ENCODE results near the gene RALGPS1.

Gene RALGPS1

DNA sequence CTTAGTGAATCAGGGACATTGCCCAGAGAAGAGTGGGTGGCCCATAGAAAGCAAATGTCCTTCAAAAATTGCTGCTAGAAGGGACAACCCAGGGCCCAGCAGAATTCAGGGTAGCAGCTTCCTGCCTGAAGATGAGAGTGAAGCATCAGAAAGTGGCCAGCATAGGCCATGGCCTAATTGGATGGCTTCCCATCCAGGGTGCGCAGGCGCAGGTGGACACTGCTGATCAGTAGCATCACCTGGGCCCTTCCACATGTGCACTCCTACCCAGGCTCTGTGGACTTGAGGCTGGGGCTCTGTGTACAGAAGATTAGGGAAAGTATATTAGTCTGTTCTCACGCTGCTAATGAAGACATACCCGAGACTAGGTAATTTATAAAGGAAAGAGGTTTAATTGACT is 291.4 kb downstream of the RALGPS1 start:
- no peak for DNase-seq (ENCODE audit: low read depth)

DNA sequence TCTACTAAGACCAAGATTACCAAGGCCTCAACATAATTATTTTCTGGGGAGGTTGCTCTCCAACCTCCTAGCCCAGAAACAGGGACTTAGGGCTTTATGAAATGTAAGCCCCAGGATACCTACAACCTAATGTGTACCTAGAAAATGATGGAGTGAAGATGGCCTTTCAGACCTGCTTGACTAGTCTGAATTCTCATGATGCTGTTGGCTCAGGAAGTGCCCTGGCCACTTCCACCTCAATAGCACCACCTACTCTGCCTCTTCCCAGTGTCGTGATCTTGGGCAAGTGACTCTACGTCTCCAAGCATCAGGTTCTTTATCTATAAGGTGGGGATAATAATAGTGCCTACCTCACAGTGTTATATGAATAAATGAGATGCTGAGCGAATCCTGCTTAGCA is 292.1 kb downstream of the RALGPS1 start:
- no peak for DNase-seq (ENCODE audit: low read depth)

DNA sequence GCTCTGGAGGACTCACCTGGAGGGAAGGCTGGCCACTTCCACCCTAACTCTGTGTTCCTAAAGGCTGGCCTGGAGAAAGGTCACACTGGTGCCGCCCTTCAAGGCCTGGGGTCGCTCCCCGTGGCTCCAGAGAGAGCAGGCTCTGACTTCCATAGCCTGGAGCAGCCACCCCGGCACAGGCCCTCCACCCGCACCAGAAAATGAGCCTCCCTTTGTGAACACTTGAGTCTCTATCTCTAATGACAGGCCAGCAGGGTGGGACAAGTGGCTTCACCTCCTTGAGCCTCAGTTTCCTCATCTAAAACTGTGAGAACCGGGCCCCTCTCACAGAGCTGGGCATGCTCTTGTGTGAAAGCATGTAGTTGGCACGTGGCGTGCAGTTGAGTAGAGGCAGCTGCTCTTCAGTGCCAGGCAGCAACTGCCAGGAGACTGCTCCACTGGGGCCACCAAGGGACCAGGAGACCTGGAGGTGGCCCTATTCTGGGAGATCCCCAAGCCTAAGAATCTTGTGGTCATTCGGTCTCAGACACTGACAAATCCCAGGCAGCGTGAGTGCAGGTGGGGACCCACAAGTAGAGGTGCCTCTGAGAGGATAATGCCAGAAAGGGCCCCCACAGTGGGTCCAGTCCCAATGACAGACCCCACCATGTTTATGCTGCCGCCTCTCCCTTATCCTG is 293.3 kb downstream of the RALGPS1 start:
- no peak for DNase-seq (ENCODE audit: low read depth)

DNA sequence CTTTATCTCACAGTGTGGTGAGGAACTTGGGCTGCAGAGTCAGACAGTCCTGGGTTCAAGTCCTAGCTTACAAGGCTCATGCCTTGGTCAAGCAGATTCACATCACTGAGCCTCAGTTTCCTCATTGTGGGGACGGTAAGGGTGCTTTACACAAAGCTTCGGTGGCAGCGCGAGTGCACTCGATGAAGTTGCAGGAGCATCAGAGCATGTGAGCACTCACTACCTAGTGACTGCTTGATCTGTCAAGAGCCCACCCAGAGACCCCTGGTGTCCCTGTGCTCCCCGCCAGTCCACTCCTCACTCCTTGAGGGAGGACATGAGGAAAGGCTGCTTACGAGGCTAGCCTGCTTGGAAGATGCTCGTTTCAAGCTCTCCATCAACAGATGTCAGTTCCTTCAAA is 293.8 kb downstream of the RALGPS1 start:
- DNase-seq (ENCODE audit: low read depth), result no peak

DNA sequence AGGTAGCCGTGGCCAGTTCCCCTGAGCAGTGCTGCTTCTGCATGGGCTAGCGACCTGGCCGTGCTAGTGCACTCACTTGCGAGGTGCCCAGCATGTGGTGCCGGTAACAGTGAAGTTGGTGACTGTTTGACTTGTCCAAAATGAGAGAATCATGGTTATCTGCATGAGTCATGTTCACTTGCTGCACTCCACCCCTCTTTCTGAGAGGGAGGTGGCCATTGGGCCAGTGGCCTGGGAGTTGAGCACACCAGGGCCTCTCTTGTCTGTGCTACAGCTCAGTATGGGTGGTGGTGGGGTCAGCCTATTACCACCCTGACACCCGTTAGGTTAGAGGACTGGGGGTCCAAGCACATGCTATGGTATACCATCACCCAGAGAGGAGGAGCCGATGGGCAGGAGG is 294.6 kb downstream of the RALGPS1 start:
- no peak for DNase-seq (ENCODE audit: low read depth)

DNA sequence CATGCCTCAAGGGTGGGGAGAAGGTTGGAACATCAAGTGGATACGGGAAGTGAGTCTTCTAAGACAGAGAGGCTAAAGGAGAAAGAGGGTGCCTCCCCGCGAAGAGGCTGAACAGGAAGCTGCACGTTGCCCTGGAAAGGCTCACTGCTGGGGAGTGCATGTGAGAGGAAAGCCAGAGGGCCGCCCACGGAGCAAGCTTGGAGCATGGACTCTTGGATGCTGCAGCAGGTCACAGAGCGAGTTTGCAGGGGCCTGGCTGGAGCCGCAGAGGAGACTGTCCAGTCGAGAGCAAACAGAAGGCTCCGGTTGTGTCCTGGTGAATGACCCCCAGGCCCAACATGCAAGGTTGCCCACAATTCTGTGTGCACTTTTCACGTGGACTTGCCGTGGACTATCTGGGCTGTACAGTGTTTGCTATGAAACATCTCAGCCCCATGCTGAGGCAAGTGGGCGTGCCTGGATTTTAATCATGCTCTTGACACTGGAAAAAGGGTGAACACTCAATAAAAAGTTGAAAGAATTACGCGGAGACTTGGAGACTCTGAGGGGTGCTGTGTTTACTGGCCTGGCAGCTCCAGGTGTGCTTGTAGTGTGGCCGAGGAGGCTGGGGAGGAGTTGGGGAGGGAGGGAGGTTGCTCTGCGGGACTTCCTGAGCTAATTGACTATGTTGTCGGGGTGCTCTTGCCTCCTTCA is 295.5 kb downstream of the RALGPS1 start:
- DNase-seq (ENCODE audit: low read depth), result no peak

DNA sequence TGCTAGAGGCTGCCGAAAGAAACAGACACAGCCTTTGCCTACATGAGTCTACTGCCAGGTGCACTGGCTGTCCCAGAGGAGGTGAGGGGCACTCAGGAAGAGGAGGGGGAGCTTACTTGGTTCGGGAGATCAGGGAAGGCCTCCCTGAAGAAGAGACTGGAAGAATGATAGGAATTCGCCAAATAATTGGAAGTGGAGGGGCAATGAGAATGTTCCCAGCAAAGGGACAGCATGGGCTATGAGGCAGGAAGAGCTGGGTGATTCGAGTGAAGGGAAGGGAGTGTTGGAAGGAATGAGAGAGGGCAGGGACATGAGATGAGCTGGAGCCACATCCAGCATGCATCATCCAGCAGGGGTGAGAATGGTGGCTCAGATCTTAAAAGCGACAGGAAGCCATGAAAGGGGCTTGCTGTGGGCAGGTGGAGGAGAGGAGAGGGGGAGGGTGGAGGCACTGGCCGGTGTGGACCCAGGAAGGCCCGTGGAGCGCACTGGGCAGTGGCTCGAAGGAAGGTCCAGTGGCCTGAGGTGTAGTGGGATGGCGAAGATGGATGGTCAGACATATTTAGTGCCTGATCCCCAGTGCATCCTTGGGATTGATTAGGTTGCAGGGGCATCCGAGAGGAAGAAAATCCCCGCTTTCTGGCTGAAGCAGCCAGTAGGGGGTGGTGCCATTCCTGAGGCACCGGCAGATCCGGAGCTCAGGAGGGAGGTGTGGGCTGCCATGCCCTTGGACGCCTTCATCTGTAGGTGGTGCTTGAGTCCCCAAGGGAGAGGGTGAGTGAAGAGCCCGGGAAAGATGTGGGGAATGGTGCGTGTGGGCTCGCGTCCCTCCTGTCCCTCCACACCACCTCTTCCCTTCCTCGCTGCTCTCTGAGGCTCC is 296.5 kb downstream of the RALGPS1 start:
- DNase-seq (ENCODE audit: low read depth), result no peak

DNA sequence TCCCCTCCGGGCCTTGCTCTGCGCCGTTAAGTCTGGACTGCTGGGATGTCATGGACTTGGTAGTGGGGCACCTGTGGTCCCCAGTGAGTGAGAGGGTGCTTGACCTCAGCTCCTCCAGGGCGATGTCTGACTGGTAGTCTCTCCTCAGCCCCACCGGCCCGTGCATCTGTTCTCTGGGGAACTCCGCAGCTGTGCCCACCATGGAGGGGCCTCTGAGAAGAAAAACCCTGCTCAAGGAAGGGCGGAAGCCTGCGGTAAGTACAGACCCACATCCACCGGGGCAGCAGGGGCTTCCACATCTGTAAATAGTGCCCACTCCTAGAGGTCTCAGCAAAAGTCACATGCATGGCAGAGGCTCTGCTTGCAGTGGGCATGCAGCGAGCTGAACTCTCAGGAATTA is 297.4 kb downstream of the RALGPS1 start:
- no peak for DNase-seq (ENCODE audit: low read depth)

DNA sequence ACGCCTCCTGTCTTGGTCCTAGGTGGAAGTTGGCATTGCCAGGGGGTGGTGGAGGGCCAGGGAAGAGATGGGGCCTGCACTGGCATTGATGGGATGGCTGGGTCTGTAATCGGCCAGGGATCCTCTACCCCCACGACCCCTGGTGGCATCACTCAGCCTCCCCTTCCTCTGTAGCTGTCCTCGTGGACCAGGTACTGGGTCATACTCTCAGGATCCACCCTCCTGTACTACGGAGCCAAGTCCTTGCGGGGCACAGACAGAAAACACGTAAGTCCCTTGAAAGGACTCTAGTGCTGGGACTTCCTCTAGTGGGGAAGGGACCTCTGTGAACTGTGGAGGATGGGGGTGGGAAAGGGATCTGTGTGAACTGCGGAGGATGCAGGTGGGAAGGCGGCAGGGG is 297.9 kb downstream of the RALGPS1 start:
- DNase-seq (ENCODE audit: low read depth), result no peak

DNA sequence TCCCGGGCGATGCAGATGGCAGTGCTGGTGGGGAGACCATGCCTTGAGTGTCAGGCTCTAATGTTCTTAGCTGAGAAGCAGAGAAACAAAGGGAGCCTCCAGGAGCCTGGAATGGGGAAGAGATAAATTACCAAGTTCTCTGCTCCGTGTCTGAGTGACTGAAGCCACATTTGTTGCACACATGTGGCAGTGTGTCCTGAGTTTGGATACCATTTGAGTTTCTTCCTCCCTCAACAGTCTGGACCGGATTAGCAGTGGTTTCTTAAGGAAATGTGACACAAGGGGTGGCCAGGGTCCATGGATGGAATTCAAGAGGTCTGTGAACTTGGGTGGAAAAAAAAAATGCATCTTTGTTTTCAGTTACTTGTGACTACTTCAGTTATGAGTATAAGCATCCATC is 299.3 kb downstream of the RALGPS1 start:
- no peak for DNase-seq (ENCODE audit: low read depth)

DNA sequence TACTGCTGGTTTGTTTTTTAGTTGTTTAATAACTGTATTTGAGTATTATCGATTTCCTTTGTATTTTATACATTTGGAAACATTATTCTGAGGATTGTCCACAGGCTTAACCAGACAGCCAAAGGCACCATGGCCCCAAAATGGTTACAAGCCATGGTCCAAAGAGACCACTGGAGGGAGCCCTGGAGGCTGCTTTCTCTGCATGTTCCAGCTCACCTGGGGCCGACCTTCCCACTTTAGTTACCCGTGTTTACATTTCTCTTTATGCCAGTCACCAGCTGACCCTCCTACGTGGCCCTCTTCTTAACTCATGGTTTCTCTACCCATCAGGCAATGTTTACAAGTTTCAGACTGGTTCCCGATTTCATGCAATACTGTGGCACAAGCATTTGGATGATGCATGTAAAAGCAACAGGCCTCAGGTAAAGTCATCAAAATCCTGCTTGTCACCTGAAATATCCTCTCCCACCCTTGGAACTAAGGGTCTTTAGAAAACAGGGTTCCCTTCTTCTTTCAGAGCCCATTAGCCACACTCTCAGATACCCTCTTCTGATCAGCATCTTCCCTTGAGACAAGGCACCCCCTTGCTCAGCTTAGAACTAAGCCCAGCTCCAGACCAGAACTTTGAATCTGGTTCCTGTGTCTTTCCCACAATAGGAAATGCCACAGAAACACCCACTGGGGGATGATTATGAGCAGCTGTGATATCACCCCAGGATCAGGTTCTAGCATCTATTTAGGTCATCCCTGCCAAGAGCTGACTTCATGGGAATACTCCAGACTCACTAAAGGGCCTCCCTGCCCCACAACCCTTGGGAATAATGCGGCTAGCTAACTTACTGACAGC is 300.1 kb downstream of the RALGPS1 start:
- no peak for DNase-seq (ENCODE audit: low read depth)

DNA sequence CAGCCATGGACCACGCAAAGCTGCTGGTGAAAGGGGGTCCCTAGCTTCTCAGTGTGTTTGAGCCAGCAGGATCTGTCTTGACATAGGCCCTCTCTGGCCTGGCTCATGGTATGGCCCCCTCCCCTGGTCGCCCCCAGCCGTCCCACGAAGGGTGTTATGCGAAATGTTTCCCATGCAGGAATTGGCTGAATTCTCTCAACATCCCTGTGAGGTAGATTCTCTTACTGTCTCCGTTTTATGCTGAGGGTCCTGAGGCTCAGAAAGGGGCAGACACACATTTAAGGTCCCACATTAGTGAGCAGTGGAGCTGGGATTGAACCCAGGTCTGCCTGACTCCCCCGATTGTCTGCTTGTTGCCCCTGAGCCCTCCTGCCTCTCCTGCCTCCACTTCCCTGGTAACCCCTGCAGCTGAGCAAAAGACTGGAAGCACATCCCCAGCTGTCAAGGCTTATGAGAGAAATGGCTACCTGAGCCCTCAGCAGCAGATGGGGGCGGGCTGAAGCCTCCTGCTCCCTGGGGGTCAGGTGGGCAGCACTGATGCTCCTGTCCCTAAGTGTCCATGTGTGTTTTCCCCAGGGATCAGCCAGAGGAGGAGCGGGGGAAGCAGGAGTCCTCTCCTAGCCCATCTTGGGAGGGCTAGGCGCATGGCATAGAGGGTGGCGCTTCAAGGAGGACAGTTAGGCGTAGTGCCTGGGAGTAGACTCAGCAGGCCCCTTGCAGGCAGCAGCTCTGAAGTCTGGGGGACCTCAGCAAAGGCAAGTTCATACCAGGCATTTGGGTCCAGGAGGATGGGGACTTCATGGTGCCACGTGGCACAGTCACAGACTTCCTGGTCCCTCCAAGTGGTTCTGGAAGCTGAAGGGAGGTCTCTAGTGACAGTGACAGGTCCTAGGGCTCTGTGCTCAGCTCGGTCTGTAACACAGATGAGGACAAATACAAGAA is 301.0 kb downstream of the RALGPS1 start:
- no peak for DNase-seq (ENCODE audit: low read depth)

DNA sequence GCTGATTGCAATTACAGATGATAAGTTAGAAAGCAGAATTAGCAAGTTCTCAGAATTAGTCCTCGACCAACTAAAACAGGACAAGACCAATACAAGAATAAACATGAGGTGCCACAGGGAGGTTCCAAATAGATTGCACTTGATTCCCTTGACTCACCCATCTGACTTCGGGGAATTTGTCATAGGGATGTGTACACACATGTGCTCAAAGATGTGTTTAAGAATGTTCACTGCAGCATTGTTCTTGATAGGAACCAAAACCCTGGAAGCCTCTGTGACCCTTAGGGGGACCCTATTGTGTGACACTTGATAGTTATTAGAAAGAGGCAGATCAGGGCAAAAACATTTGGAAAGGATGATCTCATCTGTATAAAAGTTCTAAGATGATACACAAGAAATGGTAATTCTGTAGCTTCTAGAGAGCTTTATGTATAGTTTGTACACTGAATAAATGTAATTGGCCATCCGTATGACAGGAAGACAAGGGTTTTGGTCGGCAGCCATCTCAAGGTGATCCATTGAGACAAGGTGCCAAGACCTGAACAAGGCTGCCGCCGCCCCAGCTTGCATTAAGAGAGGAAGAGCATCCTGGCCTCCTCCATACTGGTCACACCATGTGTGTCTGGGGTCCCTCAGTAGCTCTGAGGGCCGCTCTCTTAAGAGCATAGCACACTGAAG is 301.8 kb downstream of the RALGPS1 start:
- DNase-seq (ENCODE audit: low read depth), result no peak

DNA sequence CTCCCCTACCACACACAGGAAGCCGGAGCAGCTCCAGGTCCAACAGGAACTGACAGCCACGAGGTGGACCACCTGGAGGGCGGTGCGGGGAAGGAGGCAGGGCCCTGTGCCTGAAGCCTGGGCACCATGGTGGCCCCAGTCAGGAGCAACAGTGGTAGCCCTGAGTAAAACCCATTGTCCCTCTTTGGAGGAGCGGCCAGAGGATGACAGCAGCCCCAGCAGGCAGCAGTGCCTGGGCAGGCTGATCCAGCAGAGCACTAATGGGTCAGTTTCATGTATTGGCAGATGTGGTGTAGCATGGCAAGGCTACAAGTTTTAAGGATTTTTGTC is 302.3 kb downstream of the RALGPS1 start:
- DNase-seq (ENCODE audit: low read depth), result no peak

DNA sequence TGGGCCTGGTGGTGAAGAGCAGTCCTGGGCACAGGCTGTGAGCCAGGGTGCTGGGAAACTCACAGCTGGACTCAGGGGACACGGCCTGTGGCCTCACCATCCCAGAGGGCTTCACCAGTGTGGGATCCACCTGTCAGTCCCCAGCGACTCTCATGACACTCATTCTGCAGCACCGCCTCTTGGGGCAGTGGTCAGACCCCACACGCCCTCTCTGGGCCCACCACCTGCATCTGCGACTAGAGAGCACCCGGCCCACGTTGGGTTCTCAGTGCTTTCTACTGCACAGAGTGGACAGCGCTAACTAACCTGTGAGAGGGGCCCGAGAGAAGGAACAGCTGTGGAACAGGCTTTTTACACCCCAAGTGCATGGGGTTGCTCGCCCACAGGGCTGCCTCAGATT is 304.2 kb downstream of the RALGPS1 start:
- no peak for DNase-seq (ENCODE audit: low read depth)

DNA sequence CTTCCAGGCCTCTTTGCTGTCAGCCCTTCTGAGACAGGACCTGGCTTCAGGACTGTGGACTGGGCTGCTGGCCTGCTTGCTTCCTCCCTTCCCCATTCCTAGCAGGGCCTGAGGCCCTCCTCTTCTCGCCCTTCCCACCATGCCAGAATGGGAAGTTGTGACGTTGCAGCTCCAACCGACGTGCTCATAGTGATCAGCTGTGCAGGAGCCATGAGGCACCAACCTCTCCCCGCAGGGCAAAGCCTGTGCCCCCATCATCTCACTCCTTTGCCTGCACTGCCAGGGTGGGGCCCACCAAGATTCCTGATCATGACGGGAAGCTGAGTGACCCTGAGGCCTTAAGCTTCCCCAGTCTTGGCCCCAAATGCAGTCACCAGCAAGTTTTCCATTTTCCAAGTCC is 304.9 kb downstream of the RALGPS1 start:
- no peak for DNase-seq (ENCODE audit: low read depth)

DNA sequence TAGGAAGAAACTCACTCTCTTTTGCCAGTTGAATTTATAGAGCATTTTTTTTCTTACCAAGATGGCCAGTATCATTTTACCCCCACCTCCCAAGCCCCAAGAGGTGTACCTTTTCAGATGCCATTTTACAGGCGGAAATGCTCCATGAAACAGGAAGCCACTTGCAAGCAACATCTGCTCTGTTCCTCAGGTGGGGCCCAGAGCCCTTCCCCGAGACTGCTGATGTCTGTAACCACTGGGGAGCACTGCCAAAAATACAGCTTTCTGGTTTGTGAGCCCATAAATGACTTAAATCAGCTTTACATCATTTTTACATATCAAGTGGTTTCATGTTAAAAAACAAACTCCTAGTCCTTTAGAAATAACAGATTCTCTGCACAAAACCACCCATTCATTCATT is 307.1 kb downstream of the RALGPS1 start:
- no peak for DNase-seq (ENCODE audit: low read depth)

DNA sequence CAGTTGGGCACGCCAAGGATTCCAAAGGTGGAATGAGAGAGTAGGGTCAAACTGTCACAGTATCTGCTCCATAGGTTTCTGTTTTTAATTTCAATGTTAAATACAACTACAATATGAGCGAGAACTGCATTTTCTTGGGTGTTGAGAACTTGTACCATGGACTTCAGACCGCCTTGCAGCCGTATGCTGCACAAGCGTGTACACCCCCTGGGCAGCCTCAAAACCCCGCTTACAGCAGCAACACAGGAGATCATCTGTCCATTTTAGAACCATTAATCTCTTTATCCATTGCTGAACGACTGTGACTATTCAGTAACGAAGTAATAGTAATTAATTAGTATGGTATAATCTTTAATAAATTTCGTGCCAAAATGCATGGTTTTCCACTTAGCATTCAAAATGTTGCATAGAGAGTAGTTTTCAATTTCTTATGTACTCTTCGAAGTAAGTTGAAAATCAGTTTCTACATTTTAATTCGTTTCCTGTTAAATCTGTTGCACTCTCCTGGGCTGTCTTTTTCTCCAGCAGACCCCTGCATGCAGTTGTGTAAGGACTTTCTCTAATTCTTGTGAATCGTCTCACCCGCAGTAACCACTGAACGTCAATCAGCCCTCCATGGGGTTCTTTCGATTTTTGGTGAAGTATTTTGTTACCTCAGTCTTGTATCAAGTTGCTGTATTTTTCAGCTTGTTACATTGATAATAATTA is 308.0 kb downstream of the RALGPS1 start:
- no peak for DNase-seq (ENCODE audit: low read depth)

DNA sequence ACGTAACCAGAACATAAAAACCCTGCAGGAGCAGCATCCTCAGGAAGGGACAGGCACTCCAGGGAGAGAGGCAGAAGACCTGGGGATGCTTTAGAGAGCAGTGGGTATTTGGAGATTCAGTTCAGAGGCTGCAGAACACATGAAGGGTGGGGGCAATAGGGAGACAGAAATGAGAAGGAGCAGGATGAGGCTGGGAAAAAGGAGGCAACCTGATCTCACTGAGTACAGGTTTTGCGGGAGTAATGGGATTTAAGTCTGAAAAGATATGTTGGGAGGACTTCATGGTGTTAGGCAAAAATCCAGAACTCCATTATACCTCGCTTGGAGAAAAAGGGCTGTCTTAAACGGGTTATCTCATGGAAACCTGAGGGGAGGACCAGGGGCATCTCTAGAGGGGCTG is 308.7 kb downstream of the RALGPS1 start:
- no peak for DNase-seq (ENCODE audit: low read depth)

DNA sequence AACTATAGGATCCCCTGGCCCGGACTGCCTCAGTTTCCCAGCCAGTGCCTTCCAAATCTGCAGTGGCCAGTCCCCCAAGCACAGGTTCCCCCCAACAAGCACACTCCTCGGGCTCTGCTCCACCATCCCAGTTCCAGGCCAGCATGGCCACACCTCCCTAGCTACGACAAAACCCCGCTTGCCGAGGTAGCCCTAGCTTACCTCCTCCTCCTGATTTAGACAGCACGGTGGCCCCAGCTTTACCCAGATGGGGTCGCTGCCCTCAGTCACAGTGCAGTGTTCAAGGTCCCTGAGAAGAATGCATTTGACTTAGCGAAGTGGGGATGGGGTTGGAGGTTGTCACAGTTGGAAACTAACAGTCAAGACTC is 309.2 kb downstream of the RALGPS1 start:
- DNase-seq (ENCODE audit: low read depth), result no peak

Data from stimulated activated CD8-positive, alpha-beta memory T cell treated with anti-CD3 and anti-CD28 coated beads, Interleukin-12 subunit alpha, Interleukin-12 subunit beta, amount 100 ng/mL, for 4 hours (primary cell).